NCI-H128 (cell line): ENCODE results near the gene TFPT.

Source experiments
- DNase-seq: peaks from one replicate; lab custom pipeline; 2025; ENCODE audit not compliant: unreplicated experiment; lab: John Stamatoyannopoulos, UW

The TFPT gene

DNA sequence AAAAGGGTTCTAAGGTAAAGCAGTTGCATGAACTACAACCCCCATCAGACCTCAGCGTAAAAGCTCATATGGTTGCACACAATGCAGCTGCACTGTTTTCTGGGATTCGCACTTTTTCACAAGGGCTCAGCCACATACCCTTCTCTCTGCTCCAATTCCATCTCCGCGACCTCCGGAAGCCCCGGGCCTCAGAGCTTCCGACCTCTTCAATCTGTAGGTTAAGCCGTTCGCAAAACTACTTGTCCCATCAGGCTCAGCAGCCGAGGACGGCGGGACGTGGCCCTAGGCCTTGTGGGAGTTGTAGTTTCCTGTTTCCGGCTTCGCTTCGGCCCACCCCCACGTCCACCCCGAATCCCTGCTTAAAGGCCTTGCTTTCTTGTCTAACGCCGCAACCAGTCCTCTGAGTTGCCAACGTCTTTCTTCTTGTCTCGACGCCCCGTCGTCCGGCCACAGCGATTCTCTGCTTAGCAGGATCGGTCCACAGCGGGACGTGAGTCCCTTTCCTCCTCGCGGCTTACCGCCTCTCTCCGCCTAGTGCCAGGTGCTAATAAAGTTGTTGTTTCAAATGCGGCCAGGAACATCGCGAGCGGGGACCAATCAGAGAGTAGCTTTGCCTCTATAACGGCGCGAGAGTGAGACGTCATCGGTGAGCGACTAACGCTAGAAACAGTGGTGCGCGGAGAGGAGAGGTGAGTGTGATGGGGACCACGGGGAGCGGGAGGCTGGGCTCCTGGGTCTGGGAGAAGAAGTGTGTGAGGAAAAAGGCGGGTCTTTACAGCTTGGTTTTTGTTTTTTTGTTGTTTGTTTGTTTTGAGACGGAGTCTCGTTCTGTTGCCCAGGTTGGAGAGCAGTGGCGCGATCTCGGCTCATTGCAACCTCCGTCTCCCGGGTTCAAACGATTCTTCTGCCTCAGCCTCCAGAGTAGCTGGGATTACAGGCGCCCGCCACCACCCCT, at the start of gene TFPT, which contains the start of gene PRPF31:
TFPT (minus strand) TSS at position 549 of the 955 bp plus-strand sequence; CDS start at position 161, 388 bp downstream.
PRPF31 (plus strand) TSS at position 646 of the 955 bp plus-strand sequence. CDS start 2,525 bp downstream, outside the sequence.
- peak; percentile 94 for DNase-seq

DNA sequence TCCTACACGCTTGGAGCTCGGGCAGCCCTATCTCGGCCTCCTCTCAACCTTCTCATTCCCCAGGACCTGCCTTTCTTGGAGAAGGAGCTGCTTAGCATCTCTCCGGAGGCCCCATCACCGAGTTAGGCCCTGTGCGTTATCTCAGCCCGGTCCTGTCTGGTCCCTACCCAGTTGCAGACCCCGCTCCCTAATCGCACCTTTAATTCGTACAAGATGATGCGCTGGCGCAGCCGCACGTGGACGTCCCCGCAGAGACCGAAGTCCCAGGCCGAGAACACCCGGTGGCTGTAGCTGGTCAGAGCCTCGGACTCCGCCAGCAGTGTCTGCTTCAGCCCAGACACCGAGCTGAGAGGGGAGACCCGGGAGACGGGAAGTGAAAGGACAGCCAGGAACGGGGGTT, 49.8 kb upstream of the TFPT start:
- DNase-seq: no peak

DNA sequence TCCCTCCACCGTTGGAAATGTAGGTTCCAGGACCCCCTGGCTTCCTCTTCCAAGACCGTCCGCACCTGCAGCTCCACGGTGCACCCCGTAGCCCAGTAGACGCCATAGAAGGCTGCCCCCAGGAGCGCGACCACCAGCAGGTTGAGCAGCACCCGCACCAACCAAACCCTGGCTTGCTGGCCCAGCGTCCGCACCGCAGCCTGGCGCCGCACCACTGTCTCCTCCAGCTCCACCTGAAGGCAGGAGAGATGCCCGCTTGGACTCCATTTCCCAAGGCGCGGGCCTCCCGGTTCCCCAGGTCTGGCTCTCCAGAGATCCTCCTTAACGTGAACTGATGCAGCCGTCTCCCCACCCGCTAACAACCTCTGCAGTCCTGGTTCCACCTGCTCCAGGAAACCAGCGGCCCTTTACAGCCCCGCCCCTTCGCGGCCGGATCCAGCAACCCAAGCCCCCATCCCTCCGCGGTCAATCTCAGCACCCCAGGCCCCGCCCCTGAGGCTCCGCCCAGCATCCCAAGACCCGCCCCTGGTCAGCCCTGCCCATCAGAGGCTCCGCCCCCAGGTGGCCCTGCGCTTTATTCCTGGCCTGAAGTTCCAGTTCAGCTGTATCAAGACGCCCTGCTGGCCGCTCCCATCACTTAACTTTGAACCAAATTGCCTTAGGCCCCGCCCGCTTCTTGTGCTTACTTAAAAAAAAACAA, 49.1 kb upstream of the TFPT start:
- no peak for DNase-seq

DNA sequence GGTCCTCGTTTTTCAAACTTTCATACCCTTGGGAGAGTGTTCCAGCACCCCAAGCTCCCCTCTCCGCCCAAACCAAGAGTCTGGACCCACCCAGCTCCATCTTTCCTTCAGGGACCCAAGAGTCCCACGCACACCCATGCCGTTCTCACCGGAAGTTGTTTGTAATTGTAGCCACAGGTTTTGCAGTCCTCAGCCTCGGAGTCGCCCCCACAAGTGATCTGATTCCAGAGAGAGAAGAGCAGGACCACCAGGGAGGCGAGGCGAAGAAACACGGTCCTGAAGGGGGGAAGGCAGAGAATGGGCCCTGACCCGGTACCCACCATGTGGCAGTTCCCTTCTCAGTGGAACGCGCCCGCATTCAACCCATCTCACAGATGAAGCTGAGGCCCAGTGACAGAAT, 47.4 kb upstream of the TFPT start:
- no peak for DNase-seq

GRCh38 chr19:54162241-54162805, 46.9 kb upstream of the TFPT start:
- DNase-seq: no peak

DNA sequence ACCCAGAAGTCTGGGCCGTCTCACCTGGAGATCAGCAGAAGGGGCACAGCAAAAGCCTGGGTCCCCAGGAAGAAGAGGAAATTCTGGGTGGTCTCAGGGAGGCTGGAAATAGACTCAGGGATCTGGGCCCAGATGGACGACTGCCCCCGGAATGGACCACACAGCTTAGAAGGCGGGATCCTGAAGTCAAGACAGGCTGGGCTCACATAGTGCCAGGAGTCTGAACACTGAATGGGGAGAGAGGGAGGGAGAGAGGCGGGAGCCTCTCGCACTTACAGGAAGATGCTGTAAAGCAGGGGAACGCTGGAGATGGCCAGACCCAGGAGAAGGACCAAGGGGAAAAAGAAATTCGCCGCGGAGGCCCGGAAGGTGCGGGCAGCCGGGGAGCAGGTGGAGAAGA, 45.4 kb upstream of the TFPT start:
- DNase-seq: no peak

DNA sequence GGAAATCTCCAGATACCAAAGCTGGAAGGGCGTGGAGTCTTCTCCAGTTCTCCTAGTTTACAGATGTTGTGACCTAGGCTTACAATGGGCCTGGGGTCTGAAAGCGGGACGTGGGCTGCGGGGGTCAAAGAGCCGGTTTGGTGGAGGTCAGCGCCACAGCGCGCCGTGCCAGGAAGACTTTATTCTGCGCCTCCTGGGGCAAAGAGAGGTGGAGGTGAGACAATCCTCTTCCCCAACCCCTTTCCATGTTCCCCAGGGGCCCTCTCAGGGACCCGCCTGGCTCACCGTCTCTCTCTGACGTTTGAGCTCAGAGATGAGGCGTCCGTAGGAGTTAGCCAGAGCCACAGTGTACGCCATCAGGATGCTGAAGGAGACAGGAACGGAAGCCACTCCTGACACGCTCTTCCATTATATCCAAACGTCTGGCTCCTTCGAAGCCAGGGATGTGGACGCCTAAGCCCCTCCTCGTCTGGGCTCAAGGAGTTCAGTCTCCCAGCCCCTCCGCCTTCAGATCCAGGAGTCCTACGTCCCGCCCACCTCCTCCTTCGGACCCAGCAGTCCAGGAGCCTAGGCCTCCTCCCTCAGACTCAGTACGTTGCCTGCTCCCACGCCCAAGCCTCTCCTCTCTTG, 44.8 kb upstream of the TFPT start:
- DNase-seq: no peak

DNA sequence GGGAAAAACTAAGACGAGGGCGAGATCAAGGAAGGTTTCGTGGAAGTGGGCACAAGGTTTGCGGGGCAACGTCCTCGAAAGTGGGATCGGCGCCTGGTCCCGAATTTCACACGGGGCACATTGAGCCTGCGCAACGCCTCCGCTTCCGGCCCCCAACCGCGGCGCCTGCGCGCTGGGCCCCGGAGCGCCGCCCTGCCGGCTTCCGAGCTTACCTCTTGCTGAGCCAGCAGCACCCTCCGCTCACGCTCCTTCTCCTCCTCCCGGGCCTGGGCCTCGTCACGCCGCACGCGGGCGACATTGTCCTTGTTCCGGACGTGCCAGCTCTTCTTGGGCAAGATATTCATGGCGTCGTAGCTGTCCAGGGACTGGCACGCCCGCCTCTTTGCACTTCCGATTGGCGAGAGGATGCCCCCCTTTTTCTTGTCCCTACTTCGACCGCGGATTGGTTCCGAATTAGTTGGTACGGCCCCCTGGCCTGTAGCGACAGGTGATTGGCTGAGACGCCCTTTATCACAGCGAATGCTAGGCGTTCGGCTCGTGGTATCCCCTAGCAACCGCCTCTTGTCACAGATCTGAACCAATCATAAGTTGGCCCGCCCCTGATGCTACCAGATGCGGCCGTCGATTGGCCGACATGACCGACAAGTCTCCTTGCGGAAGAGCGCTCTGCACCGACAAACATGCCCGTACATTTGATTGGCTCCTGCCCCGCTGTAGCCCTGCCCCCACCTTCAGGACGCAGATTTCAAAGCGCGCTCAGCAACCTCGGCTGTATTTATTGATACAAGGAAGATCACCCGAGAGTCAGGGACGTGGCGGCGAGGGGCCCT, 44.1 kb upstream of the TFPT start, which contains the start of gene LENG1:
LENG1 (minus strand) TSS at position 370 of the 830 bp plus-strand sequence; CDS start at position 344, 26 bp downstream.
- peak; percentile 99 for DNase-seq

- DNase-seq: no peak
Measured at GRCh38 chr19:54158812-54159351, 43.4 kb upstream of the TFPT start.

DNA sequence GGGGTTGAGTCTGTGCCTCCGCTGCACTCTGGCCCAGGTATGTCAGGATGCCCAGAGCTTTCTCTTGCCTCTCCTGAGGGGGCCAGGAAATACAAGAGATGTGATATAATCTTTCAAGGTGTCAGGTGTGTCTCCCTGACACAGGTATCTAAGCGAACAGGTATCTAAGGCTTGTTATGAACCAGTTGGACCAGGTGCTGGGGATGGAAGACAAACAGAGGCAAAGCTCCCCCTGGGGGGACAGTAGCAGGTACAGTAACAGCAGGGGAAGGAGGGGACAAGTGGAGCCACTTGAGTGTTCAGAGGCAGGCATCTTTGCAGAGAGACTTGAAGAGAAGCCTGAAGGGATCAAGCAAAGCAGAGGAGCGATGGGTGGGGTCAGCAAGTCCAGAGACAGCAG, 41.5 kb upstream of the TFPT start:
- DNase-seq: no peak

DNA sequence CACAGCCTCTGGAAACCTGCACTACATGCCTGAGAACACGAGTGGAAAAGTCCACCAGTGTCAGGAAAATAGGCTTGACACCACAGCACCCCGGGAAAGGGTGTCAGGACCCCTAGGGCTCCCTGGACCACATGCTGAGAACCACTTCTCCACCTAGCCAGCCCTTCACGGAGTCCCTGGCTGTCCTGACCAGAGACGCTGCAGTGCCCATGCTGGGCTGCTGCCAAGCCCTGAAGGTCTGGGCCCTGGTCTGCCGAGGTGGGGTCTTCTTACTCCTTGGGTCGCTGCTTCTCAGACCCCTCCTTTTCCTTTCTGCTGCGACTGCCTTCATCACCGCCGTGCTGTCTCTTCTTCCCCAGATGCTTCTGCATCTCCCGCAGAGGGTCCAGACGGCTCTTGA, 41.0 kb upstream of the TFPT start:
- DNase-seq: no peak

- DNase-seq: no peak
Measured at GRCh38 chr19:54155694-54156093, 40.2 kb upstream of the TFPT start.

DNA sequence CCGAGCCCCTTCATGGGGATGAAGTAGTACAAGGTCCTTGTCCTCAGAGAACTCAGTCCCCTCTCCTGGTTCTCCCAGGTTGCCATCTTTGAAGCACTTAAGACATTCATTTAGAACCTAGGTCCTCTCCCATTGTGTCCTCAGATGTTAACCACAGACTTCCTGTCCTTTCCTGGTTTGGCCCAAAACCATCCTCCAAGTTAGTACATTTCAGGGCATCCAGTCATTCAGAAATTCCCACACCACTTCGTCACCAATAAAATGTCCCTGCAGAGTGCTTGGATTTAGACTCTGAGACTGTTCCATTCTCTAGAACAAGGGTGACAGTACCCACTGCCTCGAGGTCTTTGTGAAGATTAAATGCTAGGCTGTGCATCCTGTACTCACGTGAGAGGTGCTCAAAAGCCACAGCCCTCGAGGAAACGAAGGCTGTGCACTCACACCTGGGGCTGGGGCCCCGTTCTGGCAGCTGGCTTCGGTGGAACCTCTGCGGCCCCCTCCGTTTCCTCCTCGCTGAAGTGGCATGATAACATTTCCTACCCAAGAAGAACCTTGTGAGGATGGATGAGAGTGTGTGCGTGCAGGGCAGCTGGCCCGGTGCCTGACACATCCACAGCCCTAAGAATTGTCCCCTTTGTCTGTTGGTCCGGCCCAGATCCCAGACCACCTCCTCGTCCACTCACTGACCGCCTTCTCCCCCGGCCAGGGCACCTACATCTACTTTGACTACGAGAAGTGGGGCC, 39.3 kb upstream of the TFPT start:
- no peak for DNase-seq

- no peak for DNase-seq
Measured at GRCh38 chr19:54153731-54154326, 38.4 kb upstream of the TFPT start.

DNA sequence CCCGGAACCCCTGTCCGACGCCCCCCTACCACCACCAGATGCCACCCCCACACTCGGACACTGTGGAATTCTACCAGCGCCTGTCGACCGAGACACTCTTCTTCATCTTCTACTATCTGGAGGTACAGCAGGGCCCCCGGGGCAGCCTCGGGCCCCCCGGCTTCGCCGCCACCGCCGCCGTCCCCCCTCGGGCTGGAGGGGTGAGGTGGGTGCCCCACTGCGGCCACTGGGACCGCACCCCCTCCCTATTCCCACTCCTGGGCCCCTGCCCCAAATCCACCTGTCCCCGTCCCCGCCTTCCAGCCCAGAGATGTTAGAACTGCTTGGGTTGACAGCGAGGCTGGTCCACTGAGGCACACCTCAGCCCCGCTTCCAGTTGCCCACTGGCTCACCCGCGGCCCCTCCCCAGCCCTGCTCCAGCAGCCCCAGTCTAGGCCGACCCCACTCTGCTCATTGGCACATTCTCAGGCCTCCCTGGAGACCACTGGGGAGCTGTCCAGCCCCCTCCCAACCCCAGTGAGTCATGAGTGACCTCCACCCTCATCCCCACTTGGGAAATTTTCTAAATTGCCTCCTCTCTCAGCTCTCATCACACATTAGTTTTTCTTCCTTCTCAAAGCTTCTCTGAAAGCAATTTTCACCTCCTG, 37.5 kb upstream of the TFPT start:
- DNase-seq: no peak

- no peak for DNase-seq
Measured at GRCh38 chr19:54152267-54152666, 36.8 kb upstream of the TFPT start.

- DNase-seq: no peak
Measured at GRCh38 chr19:54151362-54152035, 36.0 kb upstream of the TFPT start.
